ENCODE measurements around the gene TM2D1. TPM values are rescaled to one million over a fixed set of nuclear protein-coding genes. Genes with fewer than 3 reads are reported as not detected.

The TM2D1 gene
- total and polyA plus RNA-seq, 8 donors: 41.6 to 82.3 (median 69.6) TPM

- intact Hi-C loops (cut with DNase I): no loop called here
- TF ChIP-seq, protein P1, sequence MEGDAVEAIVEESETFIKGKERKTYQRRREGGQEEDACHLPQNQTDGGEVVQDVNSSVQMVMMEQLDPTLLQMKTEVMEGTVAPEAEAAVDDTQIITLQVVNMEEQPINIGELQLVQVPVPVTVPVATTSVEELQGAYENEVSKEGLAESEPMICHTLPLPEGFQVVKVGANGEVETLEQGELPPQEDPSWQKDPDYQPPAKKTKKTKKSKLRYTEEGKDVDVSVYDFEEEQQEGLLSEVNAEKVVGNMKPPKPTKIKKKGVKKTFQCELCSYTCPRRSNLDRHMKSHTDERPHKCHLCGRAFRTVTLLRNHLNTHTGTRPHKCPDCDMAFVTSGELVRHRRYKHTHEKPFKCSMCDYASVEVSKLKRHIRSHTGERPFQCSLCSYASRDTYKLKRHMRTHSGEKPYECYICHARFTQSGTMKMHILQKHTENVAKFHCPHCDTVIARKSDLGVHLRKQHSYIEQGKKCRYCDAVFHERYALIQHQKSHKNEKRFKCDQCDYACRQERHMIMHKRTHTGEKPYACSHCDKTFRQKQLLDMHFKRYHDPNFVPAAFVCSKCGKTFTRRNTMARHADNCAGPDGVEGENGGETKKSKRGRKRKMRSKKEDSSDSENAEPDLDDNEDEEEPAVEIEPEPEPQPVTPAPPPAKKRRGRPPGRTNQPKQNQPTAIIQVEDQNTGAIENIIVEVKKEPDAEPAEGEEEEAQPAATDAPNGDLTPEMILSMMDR (IDR thresholded peaks at IDR 0.05): no peak
- peak in 2 of 4 donors; percentile 9 to 39 for DNase-seq
- ATAC-seq: peak; percentile 96
- peaks cover 0 to 6% of the 10 kb centered on the region in 2 donors for H3K4me1 ChIP-seq
- no peak overlapping the region for H3K4me3 ChIP-seq
- peaks cover 0 to 5% of the 10 kb centered on the region in 2 donors for H3K36me3 ChIP-seq
- peak overlapping the region in 1 of 2 donors; percentile 20 for H3K27ac ChIP-seq
- H3K9me3 ChIP-seq: no peaks in the 10 kb centered on the region
- no peaks in the 10 kb centered on the region for H3K27me3 ChIP-seq
Measured at GRCh38 chr1:61674221-61674620, 50.7 kb downstream of the TM2D1 start.

- Histone ChIP-seq H3K9me3 (no peaks in the 10 kb centered on the region), H3K36me3 (no peaks in the 10 kb centered on the region), H3K27ac (no peak overlapping the region), H3K4me3 (no peak overlapping the region), H3K4me1 (peaks cover 0 to 6% of the 10 kb centered on the region in 2 donors), H3K27me3 (no peaks in the 10 kb centered on the region)
- intact Hi-C loops (cut with DNase I): no loop called here
- TF ChIP-seq, protein P1 (IDR thresholded peaks at IDR 0.05): no peak
- ATAC-seq (no peak), DNase-seq (no peak)
Measured at GRCh38 chr1:61672376-61672775, 52.6 kb downstream of the TM2D1 start.

- H3K27me3 ChIP-seq: no peaks in the 10 kb centered on the region
- DNase-seq (peak in 1 of 4 donors; percentile 2), ATAC-seq (no peak)
- no peak overlapping the region for H3K4me3 ChIP-seq
- no peaks in the 10 kb centered on the region for H3K36me3 ChIP-seq
- H3K9me3 ChIP-seq: no peaks in the 10 kb centered on the region
- peaks cover 0 to 6% of the 10 kb centered on the region in 2 donors for H3K4me1 ChIP-seq
- no peak overlapping the region for H3K27ac ChIP-seq
- intact Hi-C loops (cut with DNase I): no loop called here
- TF ChIP-seq, protein P1 (IDR thresholded peaks at IDR 0.05): no peak
Measured at GRCh38 chr1:61670445-61670844, 54.5 kb downstream of the TM2D1 start.

DNA sequence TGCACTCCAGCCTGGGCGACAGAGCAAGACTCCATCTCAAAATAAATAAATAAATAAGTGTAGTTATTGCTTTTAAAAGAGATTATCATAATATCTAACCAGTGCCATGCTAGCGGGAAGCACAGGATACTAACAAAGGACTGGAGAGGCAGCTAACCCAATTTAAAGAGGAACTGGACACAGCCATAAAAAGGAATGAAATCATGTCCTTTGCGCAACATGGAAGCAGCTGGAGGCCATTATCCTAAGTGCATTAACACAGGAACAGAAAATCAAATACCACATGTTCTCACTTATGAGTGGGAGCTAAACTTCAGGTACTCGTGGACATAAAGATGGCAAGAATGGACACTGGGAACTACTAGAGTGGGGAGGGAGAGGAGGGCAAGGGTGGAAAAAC lies 54.9 kb downstream of the TM2D1 start:
- H3K9me3 ChIP-seq: no peaks in the 10 kb centered on the region
- ATAC-seq: no peak
- no peaks in the 10 kb centered on the region for H3K36me3 ChIP-seq
- H3K4me1 ChIP-seq: peaks cover 0 to 6% of the 10 kb centered on the region in 2 donors
- no peak for DNase-seq
- no peaks in the 10 kb centered on the region for H3K27me3 ChIP-seq
- intact Hi-C loops (cut with DNase I): no loop called here
- H3K27ac ChIP-seq: no peak overlapping the region
- TF ChIP-seq, protein P1 (IDR thresholded peaks at IDR 0.05): no peak
- no peak overlapping the region for H3K4me3 ChIP-seq

DNA sequence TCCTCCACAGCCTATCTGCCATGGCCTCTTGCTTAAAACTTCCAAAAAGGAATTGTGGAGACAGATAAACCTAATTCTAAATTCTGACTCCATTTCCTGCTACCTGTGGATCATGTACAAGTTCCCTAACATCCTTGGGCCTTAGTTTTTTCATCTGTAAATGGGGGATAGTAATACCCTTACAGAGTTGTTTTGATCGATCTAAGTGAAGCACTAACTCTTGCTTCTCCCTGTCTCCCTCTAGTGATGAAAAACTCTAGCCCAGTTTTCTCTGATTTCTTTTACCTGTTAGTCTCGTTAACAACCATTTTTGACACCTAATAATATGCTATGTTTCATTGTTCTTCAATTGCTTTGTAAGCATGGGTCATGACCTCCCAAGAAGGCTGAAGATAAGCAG lies 65.9 kb downstream of the TM2D1 start:
- DNase-seq (no peak), ATAC-seq (no peak)
- intact Hi-C loops (cut with DNase I): no loop called here
- H3K27ac ChIP-seq: no peak overlapping the region
- no peaks in the 10 kb centered on the region for H3K36me3 ChIP-seq
- H3K9me3 ChIP-seq: no peaks in the 10 kb centered on the region
- TF ChIP-seq, protein P1 (IDR thresholded peaks at IDR 0.05): no peak
- H3K4me1 ChIP-seq: no peaks in the 10 kb centered on the region
- H3K4me3 ChIP-seq: no peak overlapping the region
- H3K27me3 ChIP-seq: no peaks in the 10 kb centered on the region

Measured in left lung (tissue), 10 donors.